ENCODE data around the gene ANKMY2. TPM values are rescaled to one million over a fixed set of nuclear protein-coding genes. Genes with fewer than 3 reads are reported as not detected.

ANKMY2 gene
- total RNA-seq, 4 donors from 2014 or later: 5.2 to 16.2 (median 9.4) TPM

DNA sequence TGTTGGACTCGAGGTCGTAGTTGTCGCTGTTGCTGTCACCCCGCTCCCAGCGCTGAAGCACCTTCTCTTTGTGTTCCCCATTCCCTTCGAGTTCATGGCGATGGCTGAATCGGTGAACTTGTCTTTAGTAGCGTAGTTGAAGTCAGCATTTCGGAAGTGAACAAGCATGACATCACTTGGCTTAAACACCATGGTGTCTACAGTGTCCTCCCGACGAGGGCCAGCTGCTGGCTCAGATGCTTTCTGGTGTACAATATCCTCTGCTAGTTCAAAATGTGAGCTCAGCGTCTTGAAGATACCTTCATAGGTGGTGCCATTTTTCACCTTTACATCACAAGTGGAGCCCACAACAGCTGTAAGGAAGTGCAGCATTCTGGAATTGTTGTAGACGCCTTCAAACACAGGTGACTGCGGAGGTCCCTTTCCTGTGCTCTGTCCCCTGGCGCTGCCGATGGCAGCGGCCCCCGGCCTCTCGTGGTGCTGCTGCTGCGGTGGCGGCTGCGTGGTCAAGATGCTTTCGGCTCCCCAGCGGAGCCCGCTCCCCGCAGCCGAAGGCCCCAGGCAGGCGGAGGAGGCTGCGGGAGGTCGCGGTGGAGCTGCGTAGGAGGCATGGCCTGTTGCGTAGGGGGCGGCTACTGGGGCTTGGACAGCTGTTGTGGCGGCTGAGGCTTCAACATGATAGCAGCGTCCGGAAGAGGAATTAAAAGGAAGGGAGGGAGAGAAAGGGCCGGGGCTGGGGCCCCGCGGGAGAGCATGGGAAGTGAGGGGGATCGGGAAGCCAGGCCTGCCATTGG lies 59.3 kb downstream of the ANKMY2 start:
- no peak for TF ChIP-seq EP300 (IDR thresholded peaks at IDR 0.05)
- TF ChIP-seq POLR2AphosphoS5 (IDR thresholded peaks at IDR 0.05): no peak
- TF ChIP-seq, protein P1, sequence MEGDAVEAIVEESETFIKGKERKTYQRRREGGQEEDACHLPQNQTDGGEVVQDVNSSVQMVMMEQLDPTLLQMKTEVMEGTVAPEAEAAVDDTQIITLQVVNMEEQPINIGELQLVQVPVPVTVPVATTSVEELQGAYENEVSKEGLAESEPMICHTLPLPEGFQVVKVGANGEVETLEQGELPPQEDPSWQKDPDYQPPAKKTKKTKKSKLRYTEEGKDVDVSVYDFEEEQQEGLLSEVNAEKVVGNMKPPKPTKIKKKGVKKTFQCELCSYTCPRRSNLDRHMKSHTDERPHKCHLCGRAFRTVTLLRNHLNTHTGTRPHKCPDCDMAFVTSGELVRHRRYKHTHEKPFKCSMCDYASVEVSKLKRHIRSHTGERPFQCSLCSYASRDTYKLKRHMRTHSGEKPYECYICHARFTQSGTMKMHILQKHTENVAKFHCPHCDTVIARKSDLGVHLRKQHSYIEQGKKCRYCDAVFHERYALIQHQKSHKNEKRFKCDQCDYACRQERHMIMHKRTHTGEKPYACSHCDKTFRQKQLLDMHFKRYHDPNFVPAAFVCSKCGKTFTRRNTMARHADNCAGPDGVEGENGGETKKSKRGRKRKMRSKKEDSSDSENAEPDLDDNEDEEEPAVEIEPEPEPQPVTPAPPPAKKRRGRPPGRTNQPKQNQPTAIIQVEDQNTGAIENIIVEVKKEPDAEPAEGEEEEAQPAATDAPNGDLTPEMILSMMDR (IDR thresholded peaks at IDR 0.05): no peak
- no peak for TF ChIP-seq POLR2A (IDR thresholded peaks at IDR 0.05)
- no peak overlapping the region for H3K4me3 ChIP-seq
- 77% methylated on average over 42 of the region's 42 CpGs for WGBS
- no peaks in the 10 kb centered on the region for H3K4me1 ChIP-seq
- no peak for DNase-seq (ENCODE audit: low spot score in 2 of 2)
- no peaks in the 10 kb centered on the region for H3K36me3 ChIP-seq
- no peaks in the 10 kb centered on the region for H3K27me3 ChIP-seq
- H3K9me3 ChIP-seq: no peaks in the 10 kb centered on the region
- no peak overlapping the region for H3K27ac ChIP-seq

DNA sequence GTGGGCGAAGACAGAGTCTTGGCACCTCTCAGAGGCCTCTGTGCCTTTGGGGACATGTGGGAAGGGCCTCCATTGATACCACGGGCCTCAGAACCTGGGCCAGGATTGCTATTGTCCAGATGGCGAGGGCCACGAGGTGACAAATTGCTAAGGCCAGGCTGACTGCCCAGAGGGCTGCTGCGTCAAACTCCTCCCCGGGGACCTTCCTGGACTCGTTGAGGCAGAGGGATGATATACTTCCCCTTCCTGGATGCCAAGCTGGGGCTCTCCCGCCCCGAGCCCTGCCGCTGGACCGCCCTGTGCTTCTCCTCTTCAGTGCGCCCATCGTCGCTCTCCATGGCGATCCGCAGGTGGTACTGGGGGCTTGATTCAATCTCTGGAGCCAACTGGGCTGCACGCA lies 60.0 kb downstream of the ANKMY2 start:
- 90% methylated on average over 15 of the region's 17 CpGs for WGBS
- DNase-seq (ENCODE audit: low spot score in 2 of 2): no peak
- no peak for TF ChIP-seq POLR2AphosphoS5 (IDR thresholded peaks at IDR 0.05)
- TF ChIP-seq, protein P1 (IDR thresholded peaks at IDR 0.05): no peak
- no peak for TF ChIP-seq EP300 (IDR thresholded peaks at IDR 0.05)
- no peak for TF ChIP-seq POLR2A (IDR thresholded peaks at IDR 0.05)
- Histone ChIP-seq H3K4me1 (no peaks in the 10 kb centered on the region), H3K9me3 (no peaks in the 10 kb centered on the region), H3K27ac (no peak overlapping the region), H3K4me3 (no peak overlapping the region), H3K27me3 (no peaks in the 10 kb centered on the region), H3K36me3 (no peaks in the 10 kb centered on the region)

DNA sequence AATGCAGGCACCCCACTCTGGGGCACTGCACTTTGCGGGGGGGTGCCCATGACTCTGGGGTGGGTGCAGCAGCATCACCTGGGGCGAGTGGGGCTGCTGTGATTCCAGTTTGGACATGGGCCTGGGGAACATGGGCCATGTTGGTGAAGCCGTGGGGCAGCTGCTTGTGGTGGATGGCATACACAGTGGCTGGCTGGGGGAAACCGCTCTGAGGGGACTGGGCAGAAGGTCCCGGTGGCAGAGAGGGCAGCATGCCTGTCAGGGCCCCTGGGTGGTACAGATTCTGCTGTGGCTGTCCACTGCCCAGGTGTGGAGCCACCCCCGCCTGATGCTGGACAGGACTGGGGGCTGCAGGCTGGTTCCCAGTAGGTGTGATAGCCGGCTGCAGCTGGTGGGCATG lies 61.7 kb downstream of the ANKMY2 start:
- H3K9me3 ChIP-seq: no peaks in the 10 kb centered on the region
- no peaks in the 10 kb centered on the region for H3K36me3 ChIP-seq
- no peak overlapping the region for H3K4me3 ChIP-seq
- no peak overlapping the region for H3K27ac ChIP-seq
- WGBS: 80% methylated on average over 2 of the region's 7 CpGs
- H3K27me3 ChIP-seq: no peaks in the 10 kb centered on the region
- TF ChIP-seq POLR2A (IDR thresholded peaks at IDR 0.05) (no peak), EP300 (IDR thresholded peaks at IDR 0.05) (no peak), POLR2AphosphoS5 (IDR thresholded peaks at IDR 0.05) (no peak)
- TF ChIP-seq, protein P1 (IDR thresholded peaks at IDR 0.05): no peak
- DNase-seq (ENCODE audit: low spot score in 2 of 2): no peak
- no peaks in the 10 kb centered on the region for H3K4me1 ChIP-seq

DNA sequence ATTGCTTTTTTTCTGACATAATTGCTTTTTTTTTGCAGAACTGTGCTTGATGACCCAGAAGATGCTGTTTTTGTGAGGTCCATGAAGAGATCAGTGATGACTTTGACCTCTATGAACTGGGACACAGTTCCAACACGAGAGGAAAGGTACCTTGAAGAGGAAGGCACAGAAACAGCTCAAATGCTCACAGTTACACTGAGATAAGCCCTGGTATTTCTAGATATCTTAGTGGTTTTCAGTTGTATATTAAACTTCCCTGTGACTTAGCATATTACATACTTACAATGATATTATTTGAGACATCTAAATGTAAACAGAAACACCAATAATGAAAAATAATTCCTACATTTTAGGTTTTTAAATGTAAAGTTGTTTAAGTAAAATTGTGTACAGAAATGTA lies 64.3 kb downstream of the ANKMY2 start:
- H3K4me3 ChIP-seq: no peak overlapping the region
- H3K27me3 ChIP-seq: no peaks in the 10 kb centered on the region
- WGBS: 63% methylated on average over 1 of the region's 1 CpG
- H3K9me3 ChIP-seq: no peaks in the 10 kb centered on the region
- TF ChIP-seq POLR2A (IDR thresholded peaks at IDR 0.05) (no peak), POLR2AphosphoS5 (IDR thresholded peaks at IDR 0.05) (no peak), EP300 (IDR thresholded peaks at IDR 0.05) (no peak)
- TF ChIP-seq, protein P1 (IDR thresholded peaks at IDR 0.05): no peak
- H3K27ac ChIP-seq: no peak overlapping the region
- no peak for DNase-seq (ENCODE audit: low spot score in 2 of 2)
- no peaks in the 10 kb centered on the region for H3K4me1 ChIP-seq
- no peaks in the 10 kb centered on the region for H3K36me3 ChIP-seq

DNA sequence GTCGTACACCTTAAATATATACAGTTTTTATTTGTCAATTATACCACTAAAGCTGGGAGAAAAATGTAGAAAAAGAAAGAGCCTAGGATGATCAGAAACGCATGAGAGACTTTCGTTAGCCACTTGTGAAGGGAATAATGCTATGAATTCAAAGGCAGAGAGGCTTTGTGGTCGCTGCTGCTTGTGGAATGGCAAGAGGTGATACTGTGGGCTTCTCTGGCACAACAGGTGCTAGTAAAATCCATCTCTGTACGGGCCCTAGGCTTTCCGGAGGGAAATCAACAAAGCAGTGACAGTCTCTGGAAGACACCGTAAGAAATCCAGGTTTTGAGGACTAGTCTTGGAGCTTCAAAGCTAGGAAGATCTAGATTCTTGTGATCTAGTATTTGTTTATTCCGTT lies 66.3 kb downstream of the ANKMY2 start:
- H3K9me3 ChIP-seq: no peaks in the 10 kb centered on the region
- H3K4me3 ChIP-seq: no peak overlapping the region
- no peak overlapping the region for H3K27ac ChIP-seq
- H3K27me3 ChIP-seq: no peaks in the 10 kb centered on the region
- no peak for DNase-seq (ENCODE audit: low spot score in 2 of 2)
- no peaks in the 10 kb centered on the region for H3K36me3 ChIP-seq
- H3K4me1 ChIP-seq: no peaks in the 10 kb centered on the region
- WGBS: 86% methylated on average over 8 of the region's 8 CpGs
- TF ChIP-seq POLR2A (IDR thresholded peaks at IDR 0.05) (no peak), POLR2AphosphoS5 (IDR thresholded peaks at IDR 0.05) (no peak), EP300 (IDR thresholded peaks at IDR 0.05) (no peak)
- TF ChIP-seq, protein P1 (IDR thresholded peaks at IDR 0.05): no peak

Data from suprapubic skin (tissue), 4 donors.